Activated naive CD4-positive, alpha-beta T cell treated with Interleukin-2 at 50 U/mL for 16 hours (primary cell): ENCODE measurements around the gene MDGA2.
"Not testable (repeated sequence)": the region's sequence is repeated elsewhere in the genome, so short reads cannot be mapped to it uniquely, and the experiment has no call there.

Experiments
- DNase-seq: peaks from one replicate; pipeline ENCODE4 v3.0.0-alpha.2; 2020

Gene MDGA2

DNA sequence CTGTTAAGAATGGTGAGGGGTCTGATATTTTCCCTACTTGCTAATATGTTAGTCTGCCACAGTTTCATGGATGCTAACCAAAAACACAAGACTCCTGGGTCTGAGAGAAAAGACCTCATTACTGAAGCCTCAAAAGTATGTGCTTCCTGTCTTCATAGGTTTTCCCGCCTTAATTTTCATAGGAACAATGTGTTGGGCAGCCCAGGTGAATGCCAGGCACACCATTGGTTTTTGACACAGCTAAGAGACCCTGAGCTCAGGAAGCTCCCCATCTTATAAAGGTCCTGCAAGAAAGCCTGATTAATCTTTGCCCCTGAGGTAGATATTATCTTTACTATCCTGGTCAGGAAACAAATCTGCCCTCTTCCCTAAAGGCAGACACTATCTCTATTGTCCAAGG is 464.1 kb downstream of the MDGA2 start:
- no peak for DNase-seq

GRCh38 chr14:47210099-47210498 is 465.3 kb downstream of the MDGA2 start:
- DNase-seq, result no peak

GRCh38 chr14:47208434-47208833 is 467.0 kb downstream of the MDGA2 start:
- no peak for DNase-seq

- DNase-seq, result no peak
Measured at GRCh38 chr14:47207617-47208016, 467.8 kb downstream of the MDGA2 start.

GRCh38 chr14:47200740-47201139 is 474.7 kb downstream of the MDGA2 start:
- DNase-seq, result no peak

DNA sequence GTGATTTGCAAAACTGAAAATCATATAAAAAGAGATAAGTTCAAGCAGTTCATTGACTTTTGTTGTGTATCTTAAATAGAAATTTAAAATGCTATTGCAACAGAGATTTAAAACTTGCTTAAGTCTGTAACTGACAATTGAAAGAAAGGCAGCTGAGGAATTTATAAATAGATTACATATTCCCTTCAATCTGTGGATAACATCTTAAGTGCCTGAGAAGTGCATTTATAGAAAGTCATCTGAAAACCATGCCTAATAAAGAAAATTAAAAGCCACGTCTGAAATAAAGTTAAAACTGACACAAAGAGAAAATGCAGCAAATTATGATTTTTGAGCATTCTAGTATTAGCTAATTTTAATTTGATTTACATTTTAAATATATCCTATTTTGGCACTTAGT is 479.8 kb downstream of the MDGA2 start:
- DNase-seq, result no peak

DNA sequence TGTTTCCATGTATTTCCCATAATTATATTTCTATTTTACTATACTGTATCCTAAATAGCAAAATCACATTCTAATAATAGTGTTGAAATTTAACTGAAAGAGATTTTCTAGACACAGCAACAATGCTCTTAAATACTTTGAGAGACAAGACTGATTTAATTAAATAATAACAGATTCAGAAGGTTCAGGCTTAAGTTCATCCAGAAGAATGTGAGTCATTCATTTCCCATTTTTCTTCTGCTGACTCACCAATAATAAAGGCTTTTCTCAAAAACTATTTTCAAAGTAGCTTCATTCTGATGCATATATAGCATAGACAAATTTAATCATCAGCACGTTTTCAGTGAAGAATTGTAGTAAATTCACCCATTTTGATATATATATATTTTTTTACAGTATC is 481.4 kb downstream of the MDGA2 start:
- DNase-seq, result no peak

GRCh38 chr14:47192203-47192602 is 483.2 kb downstream of the MDGA2 start:
- not testable (repeated sequence) for DNase-seq

DNA sequence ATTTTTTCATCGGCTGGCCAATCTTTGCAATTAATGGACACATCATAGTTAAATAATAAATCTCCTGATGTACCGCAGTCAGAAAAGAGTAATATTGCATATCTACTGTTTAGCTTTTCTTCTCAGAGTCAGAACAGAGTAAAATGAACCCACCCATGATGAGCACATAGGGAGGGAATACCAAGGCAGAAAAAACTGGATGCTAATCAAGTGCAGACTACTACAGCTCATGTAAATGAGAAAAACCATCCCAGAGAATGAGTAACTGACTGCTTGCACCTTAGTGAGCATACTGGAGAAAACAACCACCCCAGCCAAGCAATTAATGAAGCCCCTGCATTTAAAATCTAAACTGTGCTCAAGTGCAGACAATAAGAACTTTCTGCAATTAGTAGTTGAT is 483.7 kb downstream of the MDGA2 start:
- no peak for DNase-seq

- no peak for DNase-seq
Measured at GRCh38 chr14:47189911-47190484, 485.4 kb downstream of the MDGA2 start.

DNA sequence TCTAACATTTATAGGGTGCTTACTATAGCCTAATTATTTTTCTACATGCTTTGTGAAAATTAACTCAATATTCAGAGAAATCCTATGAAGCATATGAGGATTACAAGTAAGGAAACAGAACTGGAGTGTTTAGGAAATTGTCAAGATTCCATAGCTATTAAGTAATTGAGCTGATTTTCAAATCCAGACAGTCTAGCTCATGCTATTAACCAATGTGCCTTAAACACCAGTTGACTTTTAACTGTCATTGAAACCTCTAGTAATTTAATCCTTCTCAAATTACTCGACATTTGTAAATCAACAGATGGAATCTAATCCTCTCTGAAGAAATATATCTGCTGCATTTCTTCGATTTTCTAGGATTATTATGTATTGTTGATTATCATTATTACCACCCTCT is 488.9 kb downstream of the MDGA2 start:
- DNase-seq, result no peak

- DNase-seq, result no peak
Measured at GRCh38 chr14:47179906-47180305, 495.5 kb downstream of the MDGA2 start.

DNA sequence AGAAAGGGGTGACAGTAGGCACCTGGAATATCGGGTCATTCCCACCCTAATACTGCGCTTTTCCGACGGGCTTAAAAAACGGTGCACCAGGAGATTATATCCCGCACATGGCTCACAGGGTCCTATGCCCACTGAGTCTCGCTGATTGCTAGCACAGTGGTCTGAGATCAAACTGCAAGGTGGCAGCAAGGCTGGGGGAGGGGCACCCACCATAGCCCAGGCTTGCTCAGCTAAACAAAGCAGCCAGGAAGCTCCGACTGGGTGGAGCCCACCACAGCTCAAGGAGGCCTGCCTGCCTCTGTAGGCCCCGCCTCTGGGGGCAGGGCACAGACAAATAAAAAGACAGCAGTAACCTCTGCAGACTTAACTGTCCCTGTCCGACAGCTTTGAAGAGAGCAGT is 503.5 kb downstream of the MDGA2 start:
- DNase-seq, result not testable (repeated sequence)

DNA sequence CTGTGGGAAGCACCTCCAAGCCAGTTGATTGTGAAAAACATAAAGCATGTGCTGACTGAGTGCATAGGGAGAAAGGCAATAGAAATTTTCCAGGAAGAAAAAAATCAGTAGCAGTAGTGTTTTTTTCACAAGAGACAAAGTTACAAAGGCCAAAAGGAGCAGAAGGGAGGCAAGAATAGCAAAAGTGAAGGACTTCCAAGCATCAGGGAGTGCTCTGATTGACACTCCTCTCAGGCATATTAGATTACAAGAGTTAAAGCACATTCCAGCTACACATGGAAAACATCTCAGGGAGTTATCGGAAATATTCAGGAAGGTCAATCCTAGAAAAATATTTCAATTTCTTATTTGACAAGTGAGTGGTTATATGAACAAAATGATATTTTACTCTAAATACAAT is 508.0 kb downstream of the MDGA2 start:
- DNase-seq, result no peak

- no peak for DNase-seq
Measured at GRCh38 chr14:47155395-47155794, 520.0 kb downstream of the MDGA2 start.

DNA sequence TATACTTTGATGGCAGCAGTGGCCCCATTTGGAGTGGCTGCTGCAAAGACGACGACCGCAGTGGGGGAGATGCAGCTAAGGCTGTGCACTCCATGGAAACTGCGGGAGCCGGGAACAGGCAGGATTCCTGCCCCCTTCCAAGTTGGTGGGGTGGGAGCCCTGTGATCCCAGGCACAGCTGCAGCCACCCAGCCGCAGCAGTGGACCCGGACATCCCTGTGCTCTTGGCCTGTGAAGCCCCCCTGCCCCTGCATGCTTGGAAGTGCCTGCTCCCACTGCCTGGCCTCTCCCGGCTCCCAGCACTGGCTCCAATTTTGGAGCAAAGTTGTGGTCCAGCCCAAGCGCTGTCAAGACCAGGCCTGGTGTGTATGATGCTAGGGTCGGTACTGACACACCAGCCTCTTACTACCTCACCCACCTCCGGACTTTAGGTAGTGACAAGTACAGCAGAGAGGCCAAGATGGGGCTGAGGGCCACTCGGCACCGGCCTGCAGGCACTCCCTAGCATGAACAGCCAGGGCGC is 521.1 kb downstream of the MDGA2 start:
- no peak for DNase-seq

DNA sequence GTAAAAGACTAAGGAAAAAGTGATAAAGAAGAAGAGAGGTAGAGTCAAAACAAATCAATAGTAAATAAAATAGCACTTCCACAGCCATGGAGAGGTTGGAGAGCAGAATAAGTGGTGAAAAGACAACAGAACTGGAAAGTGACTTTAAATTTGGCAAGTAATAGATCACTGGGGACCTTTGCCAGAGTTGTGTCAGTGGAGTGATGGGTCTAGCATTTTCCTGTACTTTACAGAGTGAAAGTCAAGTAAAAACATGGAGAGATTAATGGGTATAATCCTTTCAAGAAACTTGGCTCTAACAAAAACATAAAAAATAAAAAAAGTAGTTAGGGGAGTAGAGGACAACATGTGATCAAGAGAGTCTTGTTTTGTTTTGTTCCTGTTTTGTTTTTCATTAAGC is 521.7 kb downstream of the MDGA2 start:
- DNase-seq, result no peak

DNA sequence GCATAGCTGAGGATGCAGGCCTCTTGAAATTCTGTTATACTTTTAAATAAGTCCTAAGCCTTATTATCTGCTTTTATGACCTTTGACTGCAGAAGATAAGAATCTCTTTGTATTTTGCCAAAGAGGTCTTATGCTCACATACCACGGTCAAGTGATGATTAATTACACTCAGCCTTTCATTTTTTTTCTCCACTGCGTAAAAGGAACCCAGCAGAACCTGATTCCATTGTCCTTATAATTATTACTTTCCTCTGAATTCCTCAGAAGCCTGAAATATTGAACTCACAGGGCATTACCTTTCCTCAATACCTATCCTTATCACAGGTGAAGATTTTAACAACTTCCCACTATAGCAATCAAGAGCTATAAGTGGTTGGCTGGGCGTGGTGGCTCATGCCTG is 525.1 kb downstream of the MDGA2 start:
- no peak for DNase-seq

DNA sequence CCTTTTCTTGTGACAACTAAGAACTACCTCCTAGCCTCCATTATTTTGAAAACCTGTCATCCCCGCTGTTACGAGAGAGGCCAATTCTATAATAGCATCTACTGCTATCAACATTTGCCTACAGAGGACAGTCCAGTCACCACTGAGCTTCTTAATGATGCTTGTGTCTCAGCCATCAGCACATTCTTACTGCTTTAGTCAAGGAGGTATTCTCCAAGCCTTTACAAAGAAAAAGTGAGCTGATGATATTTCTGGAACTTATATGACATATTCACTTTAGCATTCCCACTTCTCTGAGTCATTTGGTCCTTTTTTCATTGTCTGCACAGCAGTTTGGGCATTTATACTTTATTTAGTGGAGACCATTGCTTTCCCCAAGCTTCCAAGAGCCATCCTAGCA is 526.1 kb downstream of the MDGA2 start:
- no peak for DNase-seq

- DNase-seq, result no peak
Measured at GRCh38 chr14:47148686-47149085, 526.7 kb downstream of the MDGA2 start.

- no peak for DNase-seq
Measured at GRCh38 chr14:47120645-47121044, 554.8 kb downstream of the MDGA2 start.

DNA sequence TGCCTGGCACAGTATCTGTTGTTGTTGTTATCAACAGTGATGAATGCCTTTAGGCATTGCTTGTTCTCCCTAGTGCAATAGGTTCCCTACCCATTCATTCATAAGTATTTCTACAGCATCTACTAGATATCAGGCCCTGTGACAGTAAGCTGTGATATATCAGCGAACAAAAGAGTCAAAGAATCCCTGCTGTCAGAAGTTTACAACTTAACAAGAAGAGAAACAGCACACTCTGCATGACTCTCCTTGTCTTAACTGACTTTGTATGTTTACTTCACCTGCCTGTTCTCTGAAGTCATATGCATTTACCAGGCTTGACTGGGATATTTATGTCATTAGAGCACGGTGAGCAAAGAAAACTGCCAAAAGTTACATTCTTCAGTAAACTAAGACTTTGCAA is 571.6 kb downstream of the MDGA2 start:
- no peak for DNase-seq

GRCh38 chr14:47102472-47102871 is 572.9 kb downstream of the MDGA2 start:
- no peak for DNase-seq

GRCh38 chr14:47085678-47086077 is 589.7 kb downstream of the MDGA2 start:
- DNase-seq, result no peak

DNA sequence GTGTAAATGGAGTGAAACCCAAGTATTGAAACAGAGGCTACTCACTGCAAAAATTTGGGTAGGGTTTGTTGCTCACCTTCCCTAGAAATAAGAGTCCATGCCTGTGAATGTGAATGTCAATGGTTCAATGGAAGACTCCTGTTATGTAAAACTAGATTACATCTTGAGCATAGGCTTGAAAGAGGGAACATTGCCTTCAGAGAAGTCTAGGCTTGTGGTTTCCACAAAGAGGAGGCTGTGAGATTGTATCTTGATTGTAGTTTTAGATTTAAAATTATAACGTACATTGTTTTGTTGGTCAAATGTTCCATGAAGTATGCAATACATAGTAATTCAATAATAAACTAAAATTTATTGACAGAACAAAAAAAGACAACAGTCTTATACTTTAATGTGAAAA is 610.1 kb downstream of the MDGA2 start:
- DNase-seq, result no peak

- no peak for DNase-seq
Measured at GRCh38 chr14:47060050-47060449, 615.4 kb downstream of the MDGA2 start.
